GM18868 (cell line): ENCODE measurements around the gene GALNT11.
"Not testable (repeated sequence)": the region's sequence is repeated elsewhere in the genome, so short reads cannot be mapped to it uniquely, and the experiment has no call there.

Experiments
- ATAC-seq: cut with Tn5 transposase; IDR thresholded peaks from one replicate; pipeline ENCODE4 v1.9.1; 2021; ENCODE audit warnings: mild to moderate bottlenecking, moderate library complexity; ENCODE audit not compliant: unreplicated experiment

The GALNT11 gene

DNA sequence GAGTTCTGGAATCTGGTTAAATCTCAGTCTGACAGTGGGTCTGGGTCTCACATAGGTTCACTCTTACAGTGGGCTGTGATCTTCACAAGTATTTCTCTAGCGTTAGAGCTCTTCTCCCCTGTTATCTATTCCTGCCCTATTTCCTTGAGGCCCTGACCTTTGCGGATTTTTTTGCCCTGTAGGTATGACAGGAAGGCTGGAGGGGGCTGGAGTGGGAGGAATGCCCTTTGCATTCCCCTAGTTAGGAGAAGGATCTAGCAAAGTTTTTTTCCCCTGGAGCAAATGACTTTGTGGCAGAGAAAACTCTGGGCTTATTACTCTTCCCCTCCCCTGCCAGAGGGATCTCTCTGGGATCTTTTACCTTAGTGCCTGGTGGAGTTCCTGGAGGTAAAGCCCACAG lies 49.2 kb downstream of the GALNT11 start:
- ATAC-seq: no peak

GRCh38 chr7:152075379-152075778 lies 49.9 kb downstream of the GALNT11 start:
- ATAC-seq: not testable (repeated sequence)

- no peak for ATAC-seq
These were observed 50.9 kb downstream of the GALNT11 start for GRCh38 chr7:152076324-152076821.

GRCh38 chr7:152076940-152077933 lies 51.8 kb downstream of the GALNT11 start:
- no peak for ATAC-seq

DNA sequence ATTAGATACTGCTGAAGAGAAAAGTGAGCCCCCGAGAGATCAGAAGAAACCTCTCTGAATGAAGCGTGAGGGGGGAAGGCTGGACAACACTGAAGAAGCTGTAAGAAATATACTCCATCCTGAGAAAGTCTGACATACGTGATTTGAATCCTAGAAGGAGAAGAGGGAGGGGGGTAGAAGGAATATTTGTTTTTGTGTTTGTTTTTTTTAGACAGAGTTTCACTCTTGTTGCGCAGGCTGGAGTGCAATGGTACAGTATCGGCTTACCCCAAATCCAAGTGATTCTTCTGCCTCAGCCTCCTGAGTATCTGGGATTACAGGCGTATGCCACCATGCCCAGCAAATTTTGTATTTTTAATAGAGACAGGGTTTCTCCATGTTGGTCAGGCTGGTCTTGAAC lies 52.6 kb downstream of the GALNT11 start:
- no peak for ATAC-seq

GRCh38 chr7:152078786-152079185 lies 53.3 kb downstream of the GALNT11 start:
- ATAC-seq: no peak

GRCh38 chr7:152081088-152081487 lies 55.6 kb downstream of the GALNT11 start:
- no peak for ATAC-seq

GRCh38 chr7:152082073-152082721 lies 56.7 kb downstream of the GALNT11 start:
- not testable (repeated sequence) for ATAC-seq

DNA sequence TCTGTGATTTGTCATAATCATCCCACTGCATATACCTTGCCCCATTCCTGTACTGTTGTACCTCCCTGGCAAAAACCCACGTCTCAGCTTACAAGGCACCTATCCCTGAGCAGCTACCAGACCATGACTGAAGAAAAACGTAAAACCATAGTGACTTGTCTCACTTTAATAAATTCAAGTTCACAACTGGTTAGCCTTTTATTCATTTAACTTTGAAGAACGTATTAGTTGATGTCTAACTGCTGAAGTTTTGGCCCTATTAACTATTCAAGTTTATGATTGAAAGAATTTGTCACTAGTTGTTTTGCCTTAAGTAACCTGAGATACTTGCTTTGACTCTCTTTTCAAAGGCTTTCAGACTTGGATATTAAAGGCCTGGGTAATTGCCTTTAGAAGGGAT lies 59.7 kb downstream of the GALNT11 start:
- no peak for ATAC-seq

- ATAC-seq: no peak
These were observed 61.0 kb downstream of the GALNT11 start for GRCh38 chr7:152086513-152086912.

DNA sequence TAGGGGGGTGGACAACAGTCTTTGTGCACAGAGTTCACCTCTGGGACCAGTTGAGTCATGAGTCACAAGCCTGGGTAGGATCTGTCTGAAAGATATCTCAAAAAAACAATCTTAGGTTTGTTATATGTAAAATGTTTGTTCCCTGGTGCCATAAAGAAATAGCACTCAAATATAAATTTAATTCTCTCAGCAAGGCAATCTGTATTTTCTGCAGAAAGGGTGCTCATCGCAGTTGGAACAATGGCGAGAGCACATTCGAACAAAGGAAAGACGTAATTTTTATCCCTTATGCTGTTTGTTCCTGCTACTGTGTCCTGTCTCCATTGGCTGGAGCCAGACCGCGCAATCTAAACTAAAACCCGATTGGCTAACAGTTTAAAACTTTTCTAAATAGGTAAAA lies 63.7 kb downstream of the GALNT11 start:
- no peak for ATAC-seq

GRCh38 chr7:152090747-152091146 lies 65.3 kb downstream of the GALNT11 start:
- ATAC-seq: no peak

DNA sequence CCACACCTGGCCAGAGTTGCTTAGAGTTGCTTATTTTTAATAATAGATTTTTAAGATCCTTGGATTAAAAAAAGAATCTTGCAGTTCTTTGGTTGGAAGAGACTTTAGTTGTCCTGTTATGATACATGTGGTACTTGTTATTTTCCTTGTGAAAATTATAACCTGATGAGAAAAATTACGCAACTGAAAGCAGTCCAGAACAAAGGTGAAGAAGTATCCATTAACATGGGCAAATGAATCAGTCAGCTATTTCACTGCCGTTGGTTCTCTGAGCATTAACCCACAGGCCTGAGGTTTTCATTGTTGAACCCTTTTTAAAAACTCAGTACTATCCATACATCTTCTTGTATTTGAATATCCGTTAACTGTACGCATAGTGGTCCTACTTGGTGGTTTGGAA lies 68.2 kb downstream of the GALNT11 start:
- no peak for ATAC-seq

DNA sequence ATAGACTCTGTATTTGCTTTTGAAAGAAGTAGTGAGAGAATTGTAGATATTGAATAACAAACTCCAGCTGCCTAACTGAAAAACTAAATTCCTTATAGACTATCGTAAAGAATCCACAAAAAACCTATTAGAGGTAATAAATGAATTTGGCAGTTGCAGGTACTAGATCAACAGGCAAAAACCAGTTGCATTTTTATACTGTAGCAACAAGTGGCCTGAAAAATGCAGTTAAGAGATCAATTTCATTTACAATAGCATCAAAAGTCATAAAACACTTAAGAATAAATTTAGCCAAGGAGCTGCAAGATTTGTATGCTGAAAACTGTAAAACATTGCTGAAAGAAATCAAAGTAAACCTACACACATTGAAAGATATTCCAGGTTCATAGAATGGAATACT lies 70.3 kb downstream of the GALNT11 start:
- ATAC-seq: no peak

- no peak for ATAC-seq
These were observed 71.9 kb downstream of the GALNT11 start for GRCh38 chr7:152097330-152097729.

DNA sequence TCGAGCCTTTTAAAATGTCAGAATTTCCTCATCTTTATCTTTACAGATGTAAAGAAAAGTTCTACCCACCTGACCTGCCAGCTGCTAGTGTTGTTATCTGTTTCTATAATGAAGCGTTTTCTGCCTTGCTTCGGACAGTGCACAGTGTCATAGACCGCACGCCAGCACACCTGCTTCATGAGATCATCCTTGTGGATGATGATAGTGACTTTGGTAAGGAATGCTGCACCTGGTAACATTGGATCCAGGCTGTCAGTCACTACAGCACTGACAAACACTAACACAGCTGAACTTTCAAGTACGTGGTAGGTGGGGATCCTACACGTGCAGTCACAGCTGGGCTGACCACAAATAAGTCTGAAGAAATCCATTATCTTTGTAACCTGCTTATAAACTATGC lies 77.6 kb downstream of the GALNT11 start:
- ATAC-seq: no peak

DNA sequence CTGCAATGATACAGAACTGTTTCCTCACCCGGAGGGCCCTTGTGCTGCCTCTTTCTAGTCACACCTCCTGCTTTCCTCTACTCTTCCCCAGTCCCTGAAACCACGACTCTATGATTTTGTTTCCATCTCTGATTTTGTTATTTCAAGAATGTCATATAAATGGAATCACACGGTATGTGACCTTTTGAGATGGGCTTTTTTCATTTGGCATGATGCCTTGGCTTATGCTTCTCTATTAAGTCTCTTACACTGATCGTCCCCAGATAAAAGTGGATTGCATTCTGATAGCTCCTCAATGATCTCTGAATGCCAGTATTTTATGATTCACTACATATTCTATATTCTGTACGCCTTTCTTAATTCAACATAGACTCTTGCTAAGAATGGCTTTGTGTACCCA lies 78.2 kb downstream of the GALNT11 start:
- no peak for ATAC-seq

- ATAC-seq: no peak
These were observed 79.7 kb downstream of the GALNT11 start for GRCh38 chr7:152105205-152105604.

- no peak for ATAC-seq
These were observed 81.5 kb downstream of the GALNT11 start for GRCh38 chr7:152106990-152107389.

DNA sequence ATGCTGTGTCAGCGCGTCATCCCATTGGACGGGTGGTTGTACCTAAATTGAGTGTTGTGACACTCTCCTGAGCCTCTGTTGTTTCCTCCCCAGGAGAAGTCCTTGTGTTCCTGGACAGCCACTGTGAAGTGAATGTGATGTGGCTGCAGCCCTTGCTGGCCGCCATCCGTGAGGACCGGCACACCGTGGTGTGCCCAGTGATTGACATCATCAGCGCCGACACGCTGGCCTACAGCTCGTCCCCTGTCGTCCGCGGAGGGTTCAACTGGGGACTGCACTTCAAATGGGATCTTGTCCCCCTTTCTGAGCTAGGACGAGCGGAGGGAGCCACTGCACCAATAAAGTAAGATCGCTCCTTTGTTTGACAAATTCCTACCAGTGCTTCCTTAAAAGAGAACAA lies 82.5 kb downstream of the GALNT11 start:
- ATAC-seq: no peak

- no peak for ATAC-seq
These were observed 82.9 kb downstream of the GALNT11 start for GRCh38 chr7:152108359-152108758.

- ATAC-seq: no peak
These were observed 87.4 kb downstream of the GALNT11 start for GRCh38 chr7:152112829-152113228.
